HG02840 (cell line): ENCODE measurements around the gene ADRB1.

ENCODE experiments used
- ATAC-seq: cut with Tn5 transposase; IDR thresholded peaks from one replicate; pipeline ENCODE4 v1.9.1; 2021; ENCODE audit warnings: mild to moderate bottlenecking, moderate library complexity, moderate number of reproducible peaks; ENCODE audit not compliant: unreplicated experiment, low FRiP score

Gene ADRB1

GRCh38 chr10:114083040-114083439 lies 39.4 kb downstream of the ADRB1 start:
- no peak for ATAC-seq

- no peak for ATAC-seq
Measured at GRCh38 chr10:114084215-114084614, 40.5 kb downstream of the ADRB1 start.

GRCh38 chr10:114087255-114087654 lies 43.6 kb downstream of the ADRB1 start:
- ATAC-seq = no peak

- ATAC-seq = no peak
Measured at GRCh38 chr10:114087655-114088054, 44.0 kb downstream of the ADRB1 start.

- ATAC-seq = no peak
Measured at GRCh38 chr10:114094795-114095194, 51.1 kb downstream of the ADRB1 start.

- no peak for ATAC-seq
Measured at GRCh38 chr10:114095559-114096337, 52.1 kb downstream of the ADRB1 start.
